Motor neuron (in vitro differentiated cells): Measurements from ENCODE around the gene GFAP. TPM values are rescaled to one million over a fixed set of nuclear protein-coding genes. Genes with fewer than 3 reads are reported as not detected.
"Not testable (repeated sequence)": the region's sequence is repeated elsewhere in the genome, so short reads cannot be mapped to it uniquely, and the experiment has no call there.

ENCODE experiments used
- ATAC-seq, 8 experiments: fragments of 200-7000 bp; cut with Tn5 transposase; replicated peaks in 6 of 8; 2 replicates each; pipeline ENCODE4 v1.8.0; 2021; ENCODE audit warnings: mild to moderate bottlenecking in 8 of 8, moderate library complexity in 8 of 8
- H3K27ac ChIP-seq, 2 donors: fragments of 250-450 bp; sonication (Bioruptor Pico); 2 replicates each; pipeline ENCODE4 v1.9.0; 2021; ENCODE audit warnings: antibody characterized with exemption in 2 of 2, mild to moderate bottlenecking in 2 of 2, moderate library complexity in 1 of 2
- H3K4me1 ChIP-seq, 2 donors: fragments of 250-450 bp; sonication (Bioruptor Pico); replicated peaks in 1 of 2; 2 replicates each; pipeline ENCODE4 v1.6.1; 2021; ENCODE audit warnings: antibody characterized with exemption in 2 of 2, mild to moderate bottlenecking in 2 of 2, moderate library complexity in 1 of 2
- H3K4me3 ChIP-seq, 5 donors: fragments of 250-450 bp; sonication (Bioruptor Pico); 2 replicates each; pipeline ENCODE4 v1.9.0; 2021; ENCODE audit warnings: antibody characterized with exemption in 5 of 5, mild to moderate bottlenecking in 5 of 5, moderate library complexity in 4 of 5
- WGBS, 10 experiments: fragments of 450-650 bp; shearing (Covaris generic); methylation state at CpG; one replicate each; pipeline ENCODE4 v1.0.0; 2022; 5-methylcytosine and 5-hydroxymethylcytosine counted together
- in situ Hi-C, 9 experiments: fragments of 400-800 bp; cut with MboI; loops; one replicate each; pipeline ENCODE4 v1.15.0; 2021; ENCODE audit warnings: low sequenced_read_pairs in 9 of 9, low pct_unique_long_range_greater_than_20kb in 2 of 9; ENCODE audit not compliant: unreplicated experiment in 9 of 9
- total RNA-seq, 8 experiments: library from RNA; unstranded; fragments of 300-600 nt; gene quantifications; 2 replicates each; pipeline versions ENCODE4 v1.2.3 to v1.2.4, GENCODE V29; 2022

GFAP gene
- 1,000 to 10,000 TPM in 1 of 8 experiments, 1 to 10 TPM in 6, under 1 TPM in 1; 0.92 to 2,179 (median 1.8) TPM for total RNA-seq

DNA sequence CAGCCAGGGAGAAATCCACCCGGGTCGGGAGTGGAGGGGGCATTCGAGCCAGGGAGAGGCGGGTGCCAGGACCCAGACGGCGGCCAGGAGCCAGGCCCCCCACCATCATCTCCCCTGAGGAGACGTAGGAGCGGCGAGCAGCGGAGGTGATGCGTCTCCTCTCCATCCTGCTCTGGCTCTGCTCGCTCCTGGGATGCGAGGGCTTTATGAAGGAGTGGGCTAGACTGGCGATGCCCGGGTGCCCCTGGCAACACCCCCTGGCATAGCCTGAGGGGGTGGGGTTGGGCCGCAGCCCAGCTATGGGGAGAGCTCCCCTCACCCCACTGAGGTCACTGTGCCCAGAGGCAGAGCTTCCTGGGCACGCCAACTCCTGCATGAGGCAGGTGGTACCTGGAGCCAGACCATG, at the start of gene GFAP:
GFAP (minus strand) TSS at position 180 of the 406 bp plus-strand sequence; CDS start at position 166, 14 bp downstream.
- Histone ChIP-seq H3K4me1 (peaks cover 11 to 18% of the 10 kb centered on the region in 2 donors), H3K4me3 (no peak within 1 kb of the TSS), H3K27ac (no peak within 1 kb of the TSS)
- in situ Hi-C loops, result loop anchor here in 3 of 9 experiments (10.0 to 25.0 kb wide), 3 partner anchors 97 to 122 kb away; no protein-coding TSS in a partner anchor
- WGBS, 10 experiments, result 94% methylated on average over 8 of the region's 17 CpGs; no CpG with 5 or more reads in 9 of the 10 experiments
- no peak for ATAC-seq

DNA sequence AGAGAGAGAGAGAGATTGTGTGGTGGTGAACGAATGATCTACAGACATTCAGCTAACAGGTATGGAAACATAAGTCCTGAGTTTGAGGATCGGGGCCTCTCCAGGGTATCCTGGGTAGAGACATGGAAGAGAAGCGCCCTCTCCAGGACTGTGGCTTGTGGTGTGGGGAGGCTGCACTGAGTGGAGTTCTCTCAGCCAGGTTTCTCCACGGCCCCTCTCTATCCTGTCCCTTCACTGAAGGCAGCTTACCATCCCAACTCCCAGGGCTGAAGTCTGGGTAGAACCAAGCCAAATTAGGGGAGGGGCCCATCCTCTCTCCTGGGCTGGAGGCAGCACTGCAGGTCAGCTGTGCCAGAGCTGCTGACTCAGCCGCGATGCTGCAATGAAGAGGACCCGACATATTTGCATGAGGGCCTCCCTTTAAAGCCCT, 46.6 kb upstream of the GFAP start:
- peaks cover 20 to 25% of the 10 kb centered on the region in 2 donors for H3K4me1 ChIP-seq
- WGBS, 10 experiments, result 40 to 80% (median 45%) methylated on average over 2 to 3 of the region's 7 CpGs; no CpG with 5 or more reads in 7 of the 10 experiments
- in situ Hi-C loops, result no loop called here
- ATAC-seq, result peak in 7 of 8 experiments; percentile 10 to 67 (median 24)
- no peak overlapping the region for H3K27ac ChIP-seq
- no peak overlapping the region for H3K4me3 ChIP-seq

DNA sequence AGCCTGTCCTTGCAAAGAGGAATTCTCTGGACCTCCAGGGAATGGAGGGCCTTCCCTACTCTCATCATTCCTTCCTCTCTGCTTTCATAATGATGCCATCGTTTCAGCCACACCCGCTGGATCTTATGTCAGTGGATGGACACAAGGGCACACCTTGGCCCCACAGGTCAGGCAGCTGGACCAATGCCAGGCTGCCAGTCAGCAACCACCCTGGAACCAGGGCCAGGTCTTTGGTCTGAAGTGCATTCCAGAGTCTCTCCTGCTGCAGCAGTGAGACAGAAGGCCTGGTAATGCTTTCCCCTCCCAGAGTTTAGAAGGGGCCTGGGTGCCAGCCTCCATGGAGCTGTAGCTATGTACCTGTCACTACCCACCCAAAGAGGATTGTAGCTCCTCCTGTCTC, 45.4 kb upstream of the GFAP start:
- in situ Hi-C loops, result no loop called here
- peaks cover 23 to 29% of the 10 kb centered on the region in 2 donors for H3K4me1 ChIP-seq
- ATAC-seq, result peak in 1 of 8 experiments; percentile 3
- H3K4me3 ChIP-seq, result no peak overlapping the region
- WGBS, 10 experiments, result 42 to 86% (median 70%) methylated on average over 1 to 2 of the region's 2 CpGs; no CpG with 5 or more reads in 4 of the 10 experiments
- H3K27ac ChIP-seq, result no peak overlapping the region

DNA sequence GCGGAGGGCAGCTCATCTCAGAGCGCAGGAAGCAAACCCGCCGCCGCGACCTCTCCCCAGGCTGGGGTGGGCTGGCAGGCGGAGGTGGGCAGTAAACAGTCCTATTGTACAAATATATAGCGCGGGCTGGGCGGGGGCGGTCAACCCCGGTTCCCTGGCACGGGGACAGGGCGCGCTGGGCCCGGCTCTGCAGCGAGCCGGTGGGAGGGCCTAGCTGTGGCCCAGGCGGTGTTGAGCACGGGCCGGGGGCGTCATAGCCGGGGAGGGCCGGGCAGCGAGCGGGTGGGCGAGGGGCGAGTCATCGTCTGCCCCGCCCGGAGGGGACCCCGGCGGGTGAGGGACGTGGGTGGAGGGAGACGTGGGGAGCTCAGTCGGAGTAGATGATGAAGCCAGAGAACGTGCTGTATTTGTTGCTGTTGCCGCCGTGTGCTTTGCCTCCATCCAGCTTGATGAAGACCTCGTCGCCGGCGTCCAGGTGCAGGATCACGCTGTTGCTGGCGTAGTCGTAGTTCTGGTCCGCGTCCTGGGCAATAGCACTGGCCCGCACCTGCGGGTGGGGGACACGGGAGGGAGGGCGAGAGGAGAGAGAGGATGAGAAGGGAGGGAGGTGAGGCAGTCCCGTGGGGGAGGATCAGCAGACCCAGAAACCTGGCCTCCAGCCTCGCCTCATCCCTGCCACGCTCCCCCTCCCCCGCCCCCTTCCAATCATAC, 44.7 kb upstream of the GFAP start:
- in situ Hi-C loops, result no loop called here
- no peak overlapping the region for H3K4me3 ChIP-seq
- WGBS, 10 experiments, result no CpG with 5 or more reads among the region's 56 CpGs
- H3K27ac ChIP-seq, result no peak overlapping the region
- ATAC-seq, result peak in 4 of 8 experiments; percentile 34 to 68 (median 58)
- peaks cover 29 to 35% of the 10 kb centered on the region in 2 donors for H3K4me1 ChIP-seq

DNA sequence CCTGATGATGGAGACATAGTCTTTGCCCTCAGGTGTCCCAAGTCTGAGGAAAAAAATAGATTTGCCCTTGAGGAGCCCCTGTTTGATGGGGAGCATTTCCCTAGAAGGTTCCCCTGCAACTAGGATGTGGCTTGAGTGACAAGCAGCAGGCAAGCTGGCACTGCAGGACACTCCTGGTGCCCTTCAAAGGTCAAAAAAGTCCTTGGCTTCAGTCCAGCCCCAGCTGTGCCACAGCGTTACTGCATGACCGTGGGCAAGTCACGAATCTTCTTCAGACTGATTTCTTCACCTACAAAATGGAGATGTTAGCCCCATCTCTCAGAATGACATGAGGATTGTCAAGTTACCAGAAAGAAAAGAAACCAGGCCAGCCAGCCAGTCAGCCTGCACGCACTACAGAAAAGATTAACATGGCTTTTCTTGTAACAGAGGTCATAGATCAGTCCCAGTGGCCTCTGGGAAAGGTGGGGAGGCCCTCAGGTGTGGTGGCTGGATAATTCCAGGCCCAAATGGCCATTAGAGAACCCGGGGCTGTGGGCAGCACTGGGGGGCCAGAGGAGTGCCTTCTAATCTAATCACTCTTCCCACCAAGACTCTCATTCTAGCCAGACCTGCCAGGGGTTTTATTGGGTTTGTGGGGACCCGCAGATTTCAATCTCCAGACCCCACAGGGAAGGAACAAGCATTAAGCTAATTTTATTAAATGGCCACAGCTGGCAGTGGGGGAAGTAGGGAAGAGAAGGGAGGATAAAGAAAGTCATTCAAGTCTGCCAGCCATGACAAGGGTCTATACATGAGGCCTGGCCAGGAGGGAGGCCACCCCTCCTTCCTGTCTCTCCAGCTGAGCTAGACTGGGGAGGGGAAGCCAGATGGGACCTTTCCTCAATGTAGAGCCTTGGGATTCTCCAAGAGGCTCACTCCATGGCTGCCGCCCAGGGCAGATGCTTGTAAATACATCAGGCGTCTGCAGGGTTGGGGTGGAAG, 42.0 kb upstream of the GFAP start:
- no peak overlapping the region for H3K4me3 ChIP-seq
- H3K4me1 ChIP-seq, result peaks cover 30 to 35% of the 10 kb centered on the region in 2 donors
- no peak overlapping the region for H3K27ac ChIP-seq
- ATAC-seq, result no peak
- WGBS, 10 experiments, result 0 to 100% (median 68%) methylated on average over 1 to 6 of the region's 8 CpGs; no CpG with 5 or more reads in 4 of the 10 experiments
- in situ Hi-C loops, result no loop called here

DNA sequence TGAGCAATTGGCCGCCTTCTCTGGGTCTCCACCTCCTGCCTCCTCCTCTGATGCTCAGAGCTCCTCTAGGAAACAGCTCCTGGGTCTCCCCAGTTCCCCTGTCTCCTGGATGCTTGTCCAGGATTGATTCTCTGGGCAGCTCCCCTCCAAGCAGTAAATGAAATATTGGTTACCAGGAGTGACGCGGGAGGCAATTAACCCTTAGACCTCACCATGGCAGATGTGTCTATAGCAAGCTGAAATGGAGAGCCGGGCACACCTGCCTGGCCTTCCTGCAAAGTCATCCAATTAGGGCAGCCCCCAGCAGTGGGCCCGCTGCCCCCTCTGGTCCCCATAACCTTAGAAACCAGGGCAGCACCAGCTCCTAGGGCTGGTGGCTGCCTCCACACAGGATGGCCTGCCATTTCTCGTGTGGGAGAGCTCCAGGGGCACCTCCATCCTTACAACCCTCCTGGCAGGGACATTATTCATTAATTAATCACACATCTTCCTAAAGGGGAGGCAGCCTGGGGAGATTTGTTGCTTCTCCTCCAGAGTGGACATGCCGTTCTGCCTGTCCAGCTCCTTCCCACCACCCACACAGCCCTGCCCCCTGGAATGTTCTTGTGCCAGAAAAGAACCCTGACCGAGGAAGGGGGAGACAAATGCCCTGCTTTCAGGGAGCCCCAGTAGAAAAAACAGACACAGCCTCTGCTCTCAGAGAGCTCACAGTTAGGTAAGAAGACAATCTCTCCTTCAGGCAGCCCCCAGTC, 40.5 kb upstream of the GFAP start:
- H3K27ac ChIP-seq, result peak overlapping the region; percentile 25 to 64
- in situ Hi-C loops, result no loop called here
- 17 to 52% (median 39%) methylated on average over 1 to 6 of the region's 8 CpGs; no CpG with 5 or more reads in 4 of the 10 experiments for WGBS, 10 experiments

DNA sequence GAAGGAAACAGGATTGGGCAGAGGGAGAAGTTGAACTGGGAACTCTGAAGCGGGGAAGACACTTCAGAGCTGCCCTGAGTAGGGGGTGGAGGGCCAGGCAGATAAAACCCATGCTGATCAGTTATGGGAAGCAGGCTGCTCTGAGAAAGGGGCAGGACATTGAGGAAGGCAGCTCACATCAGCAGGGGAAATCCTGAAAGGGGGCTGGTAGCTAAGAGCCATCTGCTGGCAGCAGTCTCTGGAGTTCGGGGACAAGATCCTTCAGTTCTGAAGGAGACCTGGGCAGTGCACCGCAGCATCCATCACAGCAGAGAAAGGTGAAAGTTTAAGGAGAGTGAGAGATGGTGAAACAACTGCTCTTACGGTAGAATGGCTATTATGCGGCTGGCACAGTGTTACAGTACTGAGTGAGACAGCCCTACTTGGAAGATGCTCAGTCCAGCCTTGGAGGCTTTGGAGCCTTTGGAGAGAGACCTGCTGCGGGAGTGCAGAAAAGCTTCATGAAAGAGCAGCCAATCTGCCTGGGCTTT, 37.7 kb upstream of the GFAP start:
- in situ Hi-C loops, result no loop called here
- Histone ChIP-seq H3K4me1 (peaks cover 27 to 34% of the 10 kb centered on the region in 2 donors), H3K4me3 (no peak overlapping the region), H3K27ac (no peak overlapping the region)
- WGBS, 10 experiments, result 20 to 75% (median 53%) methylated on average over 1 to 5 of the region's 6 CpGs; no CpG with 5 or more reads in 1 of the 10 experiments
- peak in 1 of 8 experiments; percentile 21 for ATAC-seq

More for the DNA sequence above, 40.5 kb upstream of the GFAP start:
- Histone ChIP-seq H3K4me3 (no peak overlapping the region), H3K4me1 (peaks cover 30 to 35% of the 10 kb centered on the region in 2 donors)
- peak in 5 of 8 experiments; percentile 52 to 82 (median 61) for ATAC-seq

DNA sequence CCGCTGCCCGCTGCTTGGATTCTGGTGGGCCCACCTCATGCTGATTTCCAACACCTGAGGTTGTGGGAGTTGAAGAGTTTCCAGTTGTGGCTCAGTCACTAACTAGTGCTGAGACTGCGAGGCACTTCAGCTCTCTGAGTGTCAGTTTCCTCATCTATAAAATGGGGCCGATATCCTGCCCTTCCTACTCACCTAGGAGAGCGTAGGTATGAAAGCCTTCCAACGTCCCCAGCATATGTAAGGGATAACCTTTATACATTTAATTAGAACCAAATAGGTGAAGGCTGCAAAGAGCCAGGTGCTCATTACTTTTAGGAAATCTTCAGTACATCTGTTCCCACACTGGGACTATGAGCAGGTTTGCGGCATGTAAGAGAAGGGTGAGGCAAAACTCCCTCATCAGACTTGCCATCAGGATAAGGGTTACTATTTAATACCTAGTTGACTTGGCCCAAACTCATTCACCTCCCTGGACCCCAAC, 33.1 kb upstream of the GFAP start:
- Histone ChIP-seq H3K4me3 (peak overlapping the region; percentile 45 to 71 (median 56)), H3K4me1 (peaks cover 0 to 4% of the 10 kb centered on the region in 2 donors), H3K27ac (peak overlapping the region in 1 of 2 donors; percentile 51)
- in situ Hi-C loops, result no loop called here
- no peak for ATAC-seq
- WGBS, 10 experiments, result 45 to 100% (median 63%) methylated on average over 2 to 7 of the region's 7 CpGs; no CpG with 5 or more reads in 2 of the 10 experiments

DNA sequence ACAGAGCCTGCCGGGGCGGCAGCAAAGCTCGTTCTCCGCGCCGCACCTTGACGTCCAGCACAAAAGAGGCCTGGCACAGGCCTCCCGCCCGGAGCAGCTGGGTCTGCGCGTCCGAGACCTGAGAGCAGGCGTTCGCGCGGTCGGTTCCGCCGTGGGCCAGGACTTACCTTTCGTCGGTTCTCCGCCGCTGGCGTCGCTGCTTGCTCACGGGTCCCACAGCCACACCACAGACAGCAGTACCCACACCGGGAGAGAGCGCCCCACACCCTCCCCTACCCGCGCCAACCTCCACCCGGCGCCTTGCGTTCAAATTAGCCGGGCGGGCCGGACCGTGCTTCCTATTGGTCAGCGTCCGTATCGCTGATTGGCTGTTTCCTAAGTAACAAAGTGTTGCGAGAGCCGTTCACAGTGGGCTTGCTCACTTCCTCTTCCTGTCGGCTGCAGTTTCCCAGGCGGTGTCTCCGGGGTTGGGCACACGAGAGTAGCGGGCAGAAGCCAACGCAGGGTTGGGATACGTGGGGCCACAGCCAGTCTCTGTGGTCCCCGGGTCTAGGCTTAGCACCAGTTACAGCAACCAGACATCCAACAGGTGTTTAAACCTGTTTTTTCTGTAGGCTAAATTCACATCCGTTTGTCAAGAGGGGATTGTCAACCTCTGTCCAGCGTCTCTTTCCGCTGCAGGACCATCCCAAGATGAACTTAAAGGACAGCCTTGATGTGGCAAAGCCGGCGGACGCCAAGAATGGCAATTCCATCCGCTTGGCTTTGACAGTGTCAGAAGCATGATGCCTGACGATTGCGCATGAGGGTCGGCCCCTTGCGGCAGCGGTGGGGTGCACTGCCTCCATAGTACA, 32.4 kb upstream of the GFAP start, which contains the start of gene KIF18B:
KIF18B (minus strand) TSS at position 313 of the 854 bp plus-strand sequence. CDS start 11,429 bp downstream, outside the sequence.
- peak within 1 kb of the TSS; percentile 45 to 71 (median 56) for H3K4me3 ChIP-seq
- ATAC-seq, result peak; percentile 98 to 100 (median 100)
- 0 to 44% (median 6%) methylated on average over 1 to 19 of the region's 62 CpGs; no CpG with 5 or more reads in 3 of the 10 experiments for WGBS, 10 experiments
- H3K4me1 ChIP-seq, result peaks cover 0 to 4% of the 10 kb centered on the region in 2 donors
- H3K27ac ChIP-seq, result peak within 1 kb of the TSS; percentile 18 to 62
- in situ Hi-C loops, result no loop called here

DNA sequence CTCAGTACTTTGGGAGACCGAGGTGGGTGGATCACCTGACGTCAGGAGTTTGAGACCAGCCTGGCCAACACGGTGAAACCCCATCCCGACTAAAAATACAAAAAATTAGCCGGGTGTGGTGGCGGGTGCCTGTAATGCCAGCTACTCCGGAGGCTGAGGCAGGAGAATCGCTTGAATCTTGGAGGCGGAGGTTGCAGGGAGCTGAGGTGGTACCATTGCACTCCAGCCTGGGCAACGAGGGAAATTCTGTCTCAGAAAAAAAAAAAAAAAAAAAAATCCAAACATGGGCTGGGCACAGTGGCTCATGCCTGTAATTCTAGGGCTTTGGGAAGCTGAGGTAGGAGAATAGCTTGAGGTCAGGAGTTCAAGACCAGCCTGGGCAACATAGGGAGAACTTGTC, 30.4 kb upstream of the GFAP start:
- H3K27ac ChIP-seq, H3K4me1 ChIP-seq, H3K4me3 ChIP-seq, ATAC-seq, in situ Hi-C loops: not testable (repeated sequence)
- 86 to 100% (median 97%) methylated on average over 2 to 8 of the region's 10 CpGs; no CpG with 5 or more reads in 1 of the 10 experiments for WGBS, 10 experiments

DNA sequence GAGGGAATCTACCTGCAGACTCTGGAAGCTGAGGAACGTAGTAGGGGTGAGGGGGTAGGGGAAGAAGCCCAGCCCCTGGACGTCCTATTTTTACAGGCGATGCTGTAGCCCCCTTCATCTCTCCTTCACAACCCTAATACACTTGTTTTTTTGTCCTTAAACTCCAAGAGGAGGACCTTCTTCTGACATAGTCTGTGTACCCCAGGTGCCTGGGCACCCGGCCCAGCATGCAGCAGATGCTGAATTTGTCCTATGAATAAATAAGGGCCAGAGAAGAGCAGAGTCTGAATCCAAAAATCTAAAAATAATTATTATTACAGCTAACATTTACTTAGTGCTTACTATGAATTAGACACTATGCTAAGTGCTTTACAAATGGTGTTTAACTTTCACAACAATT, 27.2 kb upstream of the GFAP start:
- in situ Hi-C loops, result no loop called here
- Histone ChIP-seq H3K4me3 (no peak overlapping the region), H3K27ac (no peak overlapping the region), H3K4me1 (no peaks in the 10 kb centered on the region)
- 20 to 100% (median 94%) methylated on average over 1 to 3 of the region's 4 CpGs; no CpG with 5 or more reads in 3 of the 10 experiments for WGBS, 10 experiments
- ATAC-seq, result no peak
